PC-9 (cell line): ENCODE data around the gene PXMP2. TPM values are rescaled to one million over a fixed set of nuclear protein-coding genes. Genes with fewer than 3 reads are reported as not detected.

ENCODE experiments used
- BruUV-seq: library from RNA; stranded (reverse); fragments of 400-500 nt; replicated peaks from 2 replicates; lab custom pipeline; 2021; lab: Mats Ljungman, UMichigan
- CTCF ChIA-PET: fragments of 300-600 bp; sonication (Branson Sonifier 250); formaldehyde crosslinking; loops from one replicate; lab custom pipeline; 2022; ENCODE audit warnings: antibody characterized with exemption; lab: Charles Lee
- POLR2A ChIA-PET: fragments of 300-600 bp; sonication (Branson Sonifier 250); formaldehyde crosslinking; loops from one replicate; lab custom pipeline; 2022; ENCODE audit warnings: antibody characterized with exemption; ENCODE audit not compliant: unreplicated experiment; lab: Charles Lee
- DNase-seq, 2 experiments: peaks; one replicate each; pipeline versions ENCODE4 v3.0.0 to v3.0.0-alpha.2; 2015 to 2022; ENCODE audit warnings: mixed read lengths in 1 of 2
- H2AFZ ChIP-seq: fragments of 200-600 bp; sonication (generic); 2 replicates; pipeline ENCODE4 v1.8.1; 2017; ENCODE audit warnings: antibody characterized with exemption
- H3F3A ChIP-seq: fragments of 200-600 bp; sonication (generic); 2 replicates; pipeline ENCODE4 v1.8.1; 2017; ENCODE audit warnings: antibody characterized with exemption, mild to moderate bottlenecking, low read depth; ENCODE audit not compliant: insufficient read depth
- H3K27ac ChIP-seq: fragments of 200-600 bp; sonication (generic); 2 replicates; pipeline ENCODE4 v1.6.1; 2016; ENCODE audit warnings: mixed run types
- H3K27me3 ChIP-seq: fragments of 200-600 bp; sonication (generic); 2 replicates; pipeline ENCODE4 v1.6.1; 2016; ENCODE audit warnings: low read depth, mixed run types; ENCODE audit not compliant: insufficient read depth
- H3K36me3 ChIP-seq: fragments of 200-600 bp; sonication (generic); 2 replicates; pipeline ENCODE4 v1.6.1; 2016; ENCODE audit warnings: low read depth, mixed run types
- H3K4me1 ChIP-seq: fragments of 200-600 bp; sonication (generic); replicated peaks from 2 replicates; pipeline ENCODE4 v1.6.1; 2016; ENCODE audit warnings: mixed run types; ENCODE audit not compliant: insufficient read depth
- H3K4me2 ChIP-seq: fragments of 200-600 bp; sonication (generic); 2 replicates; pipeline ENCODE4 v1.6.1; 2017; ENCODE audit warnings: mixed run types
- H3K4me3 ChIP-seq: fragments of 200-600 bp; sonication (generic); 2 replicates; pipeline ENCODE4 v1.6.1; 2016; ENCODE audit warnings: mixed run types
- H3K79me2 ChIP-seq: fragments of 200-600 bp; sonication (generic); 2 replicates; pipeline ENCODE4 v1.6.1; 2017; ENCODE audit warnings: low read depth, mixed run types
- H3K9me2 ChIP-seq: fragments of 200-600 bp; sonication (generic); 2 replicates; pipeline ENCODE4 v1.8.1; 2017; ENCODE audit warnings: mild to moderate bottlenecking; ENCODE audit not compliant: insufficient read depth
- H3K9me3 ChIP-seq: fragments of 200-600 bp; sonication (generic); 2 replicates; pipeline ENCODE4 v1.8.1; 2016; ENCODE audit warnings: low read depth; ENCODE audit not compliant: insufficient read depth
- H4K20me1 ChIP-seq: fragments of 200-600 bp; sonication (generic); 2 replicates; pipeline ENCODE4 v1.8.1; 2017; ENCODE audit not compliant: insufficient read depth
- CTCF ChIP-seq: fragments of 200-600 bp; sonication (generic); conservative IDR thresholded peaks from 2 replicates; pipeline ENCODE4 v1.6.1; 2017; ENCODE audit warnings: mixed run types, antibody characterized with exemption, mild to moderate bottlenecking, moderate library complexity
- EZH2 ChIP-seq: fragments of 200-600 bp; sonication (generic); IDR thresholded peaks from 2 replicates; pipeline ENCODE4 v1.8.0; 2017; ENCODE audit warnings: antibody characterized with exemption, low read depth
- intact Hi-C: fragments of 100-400 bp; cut with micrococcal nuclease; formaldehyde crosslinking; loops from one replicate; pipeline ENCODE4 v1.10.0; 2022; ENCODE audit not compliant: unreplicated experiment
- total RNA-seq: library from RNA; stranded (reverse); gene quantifications from 2 replicates; pipeline ENCODE4 v1.2.3, GENCODE V29; 2021

Gene PXMP2
- total RNA-seq, 1 experiment from 2014 or later = 38.6 TPM

DNA sequence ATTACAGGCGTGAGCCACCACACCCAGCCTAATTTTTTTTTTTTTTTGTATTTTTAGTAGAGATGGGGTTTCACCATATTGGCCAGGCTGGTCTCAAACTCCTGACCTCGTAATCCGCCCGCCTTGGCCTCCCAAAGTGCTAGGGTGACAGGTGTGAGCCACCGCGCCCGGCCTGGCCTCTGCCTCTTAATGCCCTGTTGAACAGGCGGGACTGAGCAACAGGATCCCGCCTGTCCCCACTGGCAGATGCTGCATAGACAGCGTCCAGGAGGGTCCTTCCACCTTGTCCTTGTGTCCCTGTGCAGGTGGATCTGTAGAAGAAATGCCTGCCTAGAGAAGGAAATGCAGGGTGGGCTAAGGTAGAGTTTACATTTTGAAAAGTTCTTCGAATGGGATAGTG lies 29.0 kb downstream of the PXMP2 start:
- no peaks in the 10 kb centered on the region for H3K9me2 ChIP-seq
- ChIA-PET POLR2A (no interaction called here), CTCF (no interaction called here)
- H3K36me3 ChIP-seq = peaks cover 19% of the 10 kb centered on the region; the same call in 1 of the 2 replicates
- H3K79me2 ChIP-seq = peaks cover 33% of the 10 kb centered on the region
- H3K4me2 ChIP-seq = no peak overlapping the region
- no peak overlapping the region for H3K4me3 ChIP-seq
- H3K4me1 ChIP-seq = peaks cover 14% of the 10 kb centered on the region
- no peak for DNase-seq
- no TSS peak for BruUV-seq
- H3F3A ChIP-seq = peaks cover 34% of the 10 kb centered on the region
- no peaks in the 10 kb centered on the region for H3K9me3 ChIP-seq
- peaks cover 70% of the 10 kb centered on the region for H4K20me1 ChIP-seq
- no peak overlapping the region for H2AFZ ChIP-seq
- TF ChIP-seq CTCF = no peak
- TF ChIP-seq EZH2 = no peak
- intact Hi-C loops = no loop called here
- H3K27me3 ChIP-seq = no peaks in the 10 kb centered on the region
- no peak overlapping the region for H3K27ac ChIP-seq

GRCh38 chr12:132717011-132717410 lies 29.6 kb downstream of the PXMP2 start:
- Histone ChIP-seq H4K20me1 (peaks cover 74% of the 10 kb centered on the region), H3K36me3 (peaks cover 22% of the 10 kb centered on the region; the same call in 1 of the 2 replicates), H3K4me1 (peaks cover 9% of the 10 kb centered on the region; the same call in 1 of the 2 replicates), H2AFZ (no peak overlapping the region), H3K27me3 (no peaks in the 10 kb centered on the region), H3F3A (peaks cover 40% of the 10 kb centered on the region), H3K79me2 (peaks cover 26% of the 10 kb centered on the region), H3K9me3 (no peaks in the 10 kb centered on the region), H3K4me3 (no peak overlapping the region), H3K4me2 (no peak overlapping the region), H3K27ac (no peak overlapping the region), H3K9me2 (no peaks in the 10 kb centered on the region)
- no peak for DNase-seq
- TF ChIP-seq EZH2 (no peak), CTCF (no peak)
- POLR2A ChIA-PET = no interaction called here
- no TSS peak for BruUV-seq
- intact Hi-C loops = no loop called here
- CTCF ChIA-PET = no interaction called here

- H3K9me2 ChIP-seq = no peaks in the 10 kb centered on the region
- peaks cover 70% of the 10 kb centered on the region for H4K20me1 ChIP-seq
- intact Hi-C loops = no loop called here
- peaks cover 47% of the 10 kb centered on the region for H3F3A ChIP-seq
- peaks cover 19% of the 10 kb centered on the region for H3K79me2 ChIP-seq
- H3K4me1 ChIP-seq = peaks cover 2% of the 10 kb centered on the region; the same call in 1 of the 2 replicates
- no peak for DNase-seq
- no peak overlapping the region for H3K4me2 ChIP-seq
- CTCF ChIA-PET = no interaction called here
- no TSS peak for BruUV-seq
- no peaks in the 10 kb centered on the region for H3K9me3 ChIP-seq
- TF ChIP-seq EZH2 (no peak), CTCF (no peak)
- H3K27me3 ChIP-seq = no peaks in the 10 kb centered on the region
- H3K36me3 ChIP-seq = peaks cover 22% of the 10 kb centered on the region; the same call in 1 of the 2 replicates
- H3K4me3 ChIP-seq = no peak overlapping the region
- POLR2A ChIA-PET = no interaction called here
- H2AFZ ChIP-seq = no peak overlapping the region
- no peak overlapping the region for H3K27ac ChIP-seq
These were observed 30.4 kb downstream of the PXMP2 start for GRCh38 chr12:132717531-132718387.
